ENCODE measurements around the gene LYPD8. TPM values are rescaled to one million over a fixed set of nuclear protein-coding genes. Genes with fewer than 3 reads are reported as not detected.

The LYPD8 gene
- total RNA-seq, 1 experiment from 2014 or later = not detected

GRCh38 chr1:248757784-248758195 is 2.2 kb upstream of the LYPD8 start:
- no TSS peak for BruUV-seq (replicated peaks)
- CTCF ChIA-PET = no interaction called here

DNA sequence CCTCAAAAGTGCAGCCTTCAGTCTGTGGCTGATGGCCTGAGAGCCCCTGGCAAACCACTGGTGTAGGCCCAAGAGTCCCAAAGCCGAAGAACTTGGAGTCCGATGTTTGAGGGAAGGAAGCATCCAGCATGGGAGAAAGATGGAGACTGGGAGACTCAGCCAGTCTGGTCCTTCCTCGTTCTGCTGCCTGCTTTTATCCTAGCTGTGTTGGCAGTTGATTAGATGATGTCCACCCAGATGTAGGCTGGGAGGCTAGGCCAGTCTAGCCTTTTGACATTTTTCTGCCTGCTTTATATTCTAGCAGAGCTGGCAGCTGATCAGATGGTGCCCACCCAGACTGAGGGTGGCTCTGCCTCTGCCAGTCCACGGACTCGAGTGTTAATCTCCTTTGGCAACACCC is 1.1 kb upstream of the LYPD8 start:
- Histone ChIP-seq H3K4me3 (ENCODE audit: low read depth in 2 of 2, low read length in 2 of 2) (no peak overlapping the region), H3K9me3 (ENCODE audit: control insufficient read depth, insufficient read depth, low read depth, low read length) (no peaks in the 10 kb centered on the region), H3K36me3 (ENCODE audit: control insufficient read depth, insufficient read depth, low read length) (no peaks in the 10 kb centered on the region), H3K4me1 (ENCODE audit: control insufficient read depth, insufficient read depth, low read length) (no peaks in the 10 kb centered on the region), H3K27me3 (ENCODE audit: control insufficient read depth, insufficient read depth, low read length) (no peaks in the 10 kb centered on the region), H3K27ac (ENCODE audit: low read length) (no peak overlapping the region)
- POLR2A ChIA-PET = no interaction called here
- in situ Hi-C loops (cut with HindIII; ENCODE audit: low pct_unique_long_range_greater_than_20kb, low sequenced_read_pairs) = no loop called here
- TF ChIP-seq SIN3A (IDR thresholded peaks at IDR 0.05; ENCODE audit: borderline replicate concordance, insufficient read depth, low read depth, low read length) = no peak
- TF ChIP-seq TCF7L2 (IDR thresholded peaks at IDR 0.05; ENCODE audit: low read depth, low read length) = no peak
- no peak for TF ChIP-seq REST (IDR thresholded peaks at IDR 0.05; ENCODE audit: insufficient read depth in 1 of 2, low read depth in 2 of 2, low read length in 1 of 2)
- TF ChIP-seq POLR2AphosphoS5 (IDR thresholded peaks at IDR 0.05; ENCODE audit: low read depth, low read length) = no peak
- TF ChIP-seq, protein P1, sequence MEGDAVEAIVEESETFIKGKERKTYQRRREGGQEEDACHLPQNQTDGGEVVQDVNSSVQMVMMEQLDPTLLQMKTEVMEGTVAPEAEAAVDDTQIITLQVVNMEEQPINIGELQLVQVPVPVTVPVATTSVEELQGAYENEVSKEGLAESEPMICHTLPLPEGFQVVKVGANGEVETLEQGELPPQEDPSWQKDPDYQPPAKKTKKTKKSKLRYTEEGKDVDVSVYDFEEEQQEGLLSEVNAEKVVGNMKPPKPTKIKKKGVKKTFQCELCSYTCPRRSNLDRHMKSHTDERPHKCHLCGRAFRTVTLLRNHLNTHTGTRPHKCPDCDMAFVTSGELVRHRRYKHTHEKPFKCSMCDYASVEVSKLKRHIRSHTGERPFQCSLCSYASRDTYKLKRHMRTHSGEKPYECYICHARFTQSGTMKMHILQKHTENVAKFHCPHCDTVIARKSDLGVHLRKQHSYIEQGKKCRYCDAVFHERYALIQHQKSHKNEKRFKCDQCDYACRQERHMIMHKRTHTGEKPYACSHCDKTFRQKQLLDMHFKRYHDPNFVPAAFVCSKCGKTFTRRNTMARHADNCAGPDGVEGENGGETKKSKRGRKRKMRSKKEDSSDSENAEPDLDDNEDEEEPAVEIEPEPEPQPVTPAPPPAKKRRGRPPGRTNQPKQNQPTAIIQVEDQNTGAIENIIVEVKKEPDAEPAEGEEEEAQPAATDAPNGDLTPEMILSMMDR (IDR thresholded peaks at IDR 0.05) = no peak
- intact Hi-C loops (cut with micrococcal nuclease; ENCODE audit: unreplicated experiment) = no loop called here
- ATAC-seq = no peak
- CTCF ChIA-PET = no interaction called here
- no TSS peak for BruUV-seq (replicated peaks)
- no peak for DNase-seq (ENCODE audit: low read depth, low spot score)

More at GRCh38 chr1:248757784-248758195, 2.2 kb upstream of the LYPD8 start:
- POLR2A ChIA-PET = no interaction called here
- in situ Hi-C loops (cut with HindIII; ENCODE audit: low pct_unique_long_range_greater_than_20kb, low sequenced_read_pairs) (no loop called here), intact Hi-C loops (cut with micrococcal nuclease; ENCODE audit: unreplicated experiment) (no loop called here)
- Histone ChIP-seq H3K4me3 (ENCODE audit: low read depth in 2 of 2, low read length in 2 of 2) (no peak overlapping the region), H3K27me3 (ENCODE audit: control insufficient read depth, insufficient read depth, low read length) (no peaks in the 10 kb centered on the region), H3K9me3 (ENCODE audit: control insufficient read depth, insufficient read depth, low read depth, low read length) (no peaks in the 10 kb centered on the region), H3K27ac (ENCODE audit: low read length) (no peak overlapping the region), H3K36me3 (ENCODE audit: control insufficient read depth, insufficient read depth, low read length) (no peaks in the 10 kb centered on the region), H3K4me1 (ENCODE audit: control insufficient read depth, insufficient read depth, low read length) (no peaks in the 10 kb centered on the region)
- DNase-seq (ENCODE audit: low read depth, low spot score) (no peak), ATAC-seq (no peak)
- no peak for TF ChIP-seq REST (IDR thresholded peaks at IDR 0.05; ENCODE audit: insufficient read depth in 1 of 2, low read depth in 2 of 2, low read length in 1 of 2)
- no peak for TF ChIP-seq SIN3A (IDR thresholded peaks at IDR 0.05; ENCODE audit: borderline replicate concordance, insufficient read depth, low read depth, low read length)
- TF ChIP-seq, protein P1 (IDR thresholded peaks at IDR 0.05) = no peak
- no peak for TF ChIP-seq TCF7L2 (IDR thresholded peaks at IDR 0.05; ENCODE audit: low read depth, low read length)
- TF ChIP-seq POLR2AphosphoS5 (IDR thresholded peaks at IDR 0.05; ENCODE audit: low read depth, low read length) = no peak

Measured in Panc1 (cell line).